H1 (cell line): Measurements from ENCODE around the gene ZNF366. TPM values are rescaled to one million over a fixed set of nuclear protein-coding genes. Genes with fewer than 3 reads are reported as not detected.

ENCODE experiments used
- CTCF ChIA-PET: fragments of 300-600 bp; sonication (Branson Sonifier 250); formaldehyde crosslinking; loops from one replicate; lab custom pipeline; 2021; ENCODE audit not compliant: partially characterized antibody; lab: Charles Lee
- POLR2A ChIA-PET: fragments of 300-600 bp; sonication (Branson Sonifier 250); formaldehyde crosslinking; loops from one replicate; lab custom pipeline; 2021; ENCODE audit warnings: inconsistent platforms; ENCODE audit not compliant: partially characterized antibody; lab: Charles Lee
- DNase-seq, 2 experiments: peaks; one replicate each; pipeline versions ENCODE4 v3.0.0 to v3.0.0-alpha.2; 2010 to 2022; ENCODE audit warnings: low spot score in 2 of 2, low read depth in 1 of 2, mixed read lengths in 1 of 2
- FAIRE-seq: peaks from 2 replicates; lab custom pipeline; 2011; peaks lifted over from hg19 to GRCh38; lab: Jason Lieb, UNC
- H2AFZ ChIP-seq: 2 replicates; pipeline ENCODE4 v1.8.1; 2012; ENCODE audit warnings: low read length, inconsistent platforms
- H2AK5ac ChIP-seq: 2 replicates; pipeline ENCODE4 v1.6.1; 2013; ENCODE audit warnings: low read depth, low read length
- H2BK120ac ChIP-seq: replicated peaks from 2 replicates; pipeline ENCODE3; 2013; ENCODE audit warnings: low read depth, low read length, inconsistent platforms
- H2BK12ac ChIP-seq: 2 replicates; pipeline ENCODE4 v1.6.1; 2013; ENCODE audit warnings: low read depth, low read length
- H2BK15ac ChIP-seq: 2 replicates; pipeline ENCODE4 v1.6.1; 2013; ENCODE audit warnings: low read length
- H2BK20ac ChIP-seq: 2 replicates; pipeline ENCODE4 v1.6.1; 2013; ENCODE audit warnings: low read length
- H2BK5ac ChIP-seq: 2 replicates; pipeline ENCODE4 v1.6.1; 2013; ENCODE audit warnings: low read depth, low read length
- H3K14ac ChIP-seq: 2 replicates; pipeline ENCODE4 v1.6.1; 2013; ENCODE audit warnings: inconsistent platforms; ENCODE audit not compliant: insufficient read length
- H3K18ac ChIP-seq: 2 replicates; pipeline ENCODE4 v1.6.1; 2013; ENCODE audit warnings: low read length; ENCODE audit errors: extremely low read depth
- H3K23ac ChIP-seq: 2 replicates; pipeline ENCODE4 v1.6.1; 2013; ENCODE audit warnings: inconsistent platforms; ENCODE audit not compliant: insufficient read length
- H3K23me2 ChIP-seq: 2 replicates; pipeline ENCODE4 v1.6.1; 2013; ENCODE audit warnings: low read depth, low read length
- H3K27ac ChIP-seq: 2 replicates; pipeline ENCODE4 v1.6.1; 2011; ENCODE audit warnings: low read depth, low read length, inconsistent platforms
- H3K27me3 ChIP-seq, 4 experiments: replicated peaks in 1 of 4; 1 replicate in 1 of 4; 2 replicates in 3 of 4; pipeline versions ENCODE4 v1.6.1 to v1.8.1; 2011 to 2013; ENCODE audit warnings: low read length in 3 of 4, mild to moderate bottlenecking in 3 of 4, inconsistent platforms in 2 of 4, mixed read lengths in 2 of 4, moderate library complexity in 1 of 4; ENCODE audit not compliant: control insufficient read depth in 3 of 4, insufficient read depth in 3 of 4; ENCODE audit errors: extremely low read depth in 1 of 4
- H3K36me3 ChIP-seq, 4 experiments: 2 replicates each; pipeline versions ENCODE4 v1.6.1 to v1.8.1; 2011 to 2013; ENCODE audit warnings: mild to moderate bottlenecking in 4 of 4, low read length in 3 of 4, moderate library complexity in 2 of 4, control low read depth in 1 of 4, inconsistent platforms in 1 of 4; ENCODE audit not compliant: insufficient read depth in 4 of 4, control insufficient read depth in 2 of 4
- H3K4ac ChIP-seq: replicated peaks from 2 replicates; pipeline ENCODE3; 2013; ENCODE audit warnings: low read length, low read depth, mixed read lengths, inconsistent platforms; ENCODE audit not compliant: insufficient read length
- H3K4me1 ChIP-seq, 4 experiments: replicated peaks in 1 of 4; 1 replicate in 1 of 4; 2 replicates in 3 of 4; pipeline versions ENCODE4 v1.6.1 to v1.8.1; 2011 to 2013; ENCODE audit warnings: low read length in 3 of 4, inconsistent platforms in 2 of 4, mixed read lengths in 1 of 4; ENCODE audit not compliant: insufficient read depth in 4 of 4, control insufficient read depth in 3 of 4
- H3K4me2 ChIP-seq, 2 experiments: 2 replicates each; pipeline versions ENCODE4 v1.6.1 to v1.8.1; 2011 to 2013; ENCODE audit warnings: low read depth in 2 of 2, low read length in 2 of 2, control low read depth in 1 of 2, inconsistent platforms in 1 of 2, mild to moderate bottlenecking in 1 of 2; ENCODE audit not compliant: insufficient read depth in 1 of 2
- H3K4me3 ChIP-seq, 4 experiments: fragments of 200-600, 300-600 bp in 1 of 4; sonication (generic), shearing (Covaris generic), sonication (Bioruptor Twin) in 1 of 4; 2 replicates each; pipeline versions ENCODE4 v1.5.1 to v1.8.1; 2011 to 2016; ENCODE audit warnings: low read length in 4 of 4, low read depth in 3 of 4, control low read depth in 2 of 4, inconsistent platforms in 2 of 4, mild to moderate bottlenecking in 2 of 4, mixed read lengths in 1 of 4, moderate library complexity in 1 of 4; ENCODE audit not compliant: insufficient read depth in 2 of 4; ENCODE audit errors: extremely low read depth in 1 of 4
- H3K56ac ChIP-seq: replicated peaks from 2 replicates; pipeline ENCODE3; 2013; ENCODE audit warnings: low read depth, mild to moderate bottlenecking, mixed read lengths, low read length, inconsistent platforms; ENCODE audit not compliant: insufficient read length
- H3K79me1 ChIP-seq: 2 replicates; pipeline ENCODE4 v1.6.1; 2013; ENCODE audit warnings: low read depth, low read length, control low read depth
- H3K79me2 ChIP-seq, 2 experiments: 2 replicates each; pipeline versions ENCODE4 v1.6.1 to v1.8.1; 2012 to 2013; ENCODE audit warnings: low read length in 2 of 2, mild to moderate bottlenecking in 2 of 2, inconsistent platforms in 1 of 2; ENCODE audit not compliant: insufficient read depth in 2 of 2, control insufficient read depth in 1 of 2
- H3K9ac ChIP-seq, 4 experiments: replicated peaks in 1 of 4; 1 replicate in 1 of 4; 2 replicates in 3 of 4; pipeline versions ENCODE4 v1.6.1 to v1.8.1; 2011 to 2013; ENCODE audit warnings: low read depth in 3 of 4, low read length in 3 of 4, control low read depth in 2 of 4, mild to moderate bottlenecking in 2 of 4, moderate library complexity in 2 of 4, inconsistent platforms in 1 of 4; ENCODE audit errors: extremely low read depth in 1 of 4
- H3K9me3 ChIP-seq, 2 experiments: 2 replicates each; pipeline versions ENCODE4 v1.6.1 to v1.8.1; 2012 to 2013; ENCODE audit warnings: mild to moderate bottlenecking in 2 of 2, moderate library complexity in 2 of 2, control low read depth in 1 of 2, inconsistent platforms in 1 of 2, low read depth in 1 of 2, low read length in 1 of 2, mixed read lengths in 1 of 2; ENCODE audit not compliant: insufficient read depth in 2 of 2
- H4K20me1 ChIP-seq, 2 experiments: replicated peaks in 1 of 2; 2 replicates each; pipeline versions ENCODE3 to v1.8.1; 2011 to 2013; ENCODE audit warnings: inconsistent platforms in 2 of 2, low read length in 2 of 2, mild to moderate bottlenecking in 1 of 2; ENCODE audit not compliant: insufficient read depth in 2 of 2, control insufficient read depth in 1 of 2
- H4K5ac ChIP-seq: 2 replicates; pipeline ENCODE4 v1.6.1; 2013; ENCODE audit warnings: low read length, low read depth, mixed read lengths, inconsistent platforms; ENCODE audit not compliant: insufficient read length
- H4K8ac ChIP-seq: 2 replicates; pipeline ENCODE4 v1.8.0; 2013; ENCODE audit warnings: mild to moderate bottlenecking, moderate library complexity, low read length, inconsistent platforms; ENCODE audit not compliant: insufficient read depth; ENCODE audit errors: extremely low read depth
- H4K91ac ChIP-seq: replicated peaks from 2 replicates; pipeline ENCODE3; 2013; ENCODE audit warnings: low read length, mixed read lengths, inconsistent platforms; ENCODE audit not compliant: insufficient read length
- CEBPB ChIP-seq: IDR thresholded peaks from 2 replicates; pipeline ENCODE4 v1.6.1; 2012; ENCODE audit warnings: low read depth, low read length
- CREB1 ChIP-seq: IDR thresholded peaks from 2 replicates; pipeline ENCODE4 v1.6.1; 2012; ENCODE audit warnings: inconsistent platforms
- JUND ChIP-seq: IDR thresholded peaks from 2 replicates; pipeline ENCODE4 v1.6.1; 2011; ENCODE audit warnings: mild to moderate bottlenecking, improper control_type of control experiment, low read length
- MAFK ChIP-seq: IDR thresholded peaks from 2 replicates; pipeline ENCODE4 v1.6.1; 2012; ENCODE audit warnings: low read depth, mild to moderate bottlenecking, improper control_type of control experiment, low read length
- NRF1 ChIP-seq: IDR thresholded peaks from 2 replicates; pipeline ENCODE4 v1.6.1; 2011; ENCODE audit warnings: mild to moderate bottlenecking, low read depth, low read length, improper control_type of control experiment
- POLR2AphosphoS5 ChIP-seq: IDR thresholded peaks from 2 replicates; pipeline ENCODE4 v1.6.1; 2011; ENCODE audit warnings: low read depth, low read length
- RNF2 ChIP-seq: fragments of 200-900, 300-1000 bp; sonication (generic); IDR thresholded peaks from 2 replicates; pipeline ENCODE4 v1.7.1; 2016; ENCODE audit warnings: borderline replicate concordance, low read depth, mild to moderate bottlenecking, antibody characterized with exemption, low read length; ENCODE audit not compliant: poor library complexity, severe bottlenecking; ENCODE audit errors: missing control alignments
- SAP30 ChIP-seq: fragments of 300-600 bp; sonication (generic); IDR thresholded peaks from 2 replicates; pipeline ENCODE4 v1.7.1; 2012; ENCODE audit warnings: low read length, moderate library complexity, mild to moderate bottlenecking, inconsistent platforms; ENCODE audit not compliant: insufficient read depth, insufficient replicate concordance
- TEAD4 ChIP-seq: IDR thresholded peaks from 2 replicates; pipeline ENCODE4 v1.6.1; 2012; ENCODE audit warnings: low read depth, low read length, inconsistent platforms, mixed read lengths
- WGBS, 2 experiments: shearing (Covaris generic) in 1 of 2; methylation state at CpG; one replicate each; pipeline versions ENCODE4 v1.1.6 to v1.1.7; 2013 to 2015; ENCODE audit warnings: low lambda C conversion rate in 2 of 2, mixed read lengths in 2 of 2, inconsistent platforms in 1 of 2, low coverage in 1 of 2, missing lambda C conversion rate in 1 of 2; ENCODE audit not compliant: insufficient replicate concordance in 2 of 2, insufficient coverage in 1 of 2, insufficient read length in 1 of 2; ENCODE audit errors: extremely low coverage in 1 of 2, missing lambda C conversion rate in 1 of 2; 5-methylcytosine and 5-hydroxymethylcytosine counted together
- polyA plus RNA-seq, 7 experiments: library from polyadenylated mRNA; depleted of rRNA in 3 of 7; stranded (reverse) in 5 of 7; unstranded in 2 of 7; fragments of >200 nt in 5 of 7; fragments of 200-250 nt in 2 of 7; gene quantifications; 1 replicate in 5 of 7; 2 replicates in 1 of 7; 4 replicates in 1 of 7; pipeline versions ENCODE4 v1.2.1 to v1.2.3, GENCODE V29; 2011 to 2013; ENCODE audit warnings: missing spikeins in 2 of 7, mixed read lengths in 2 of 7
- total RNA-seq: library from RNA; stranded (reverse); fragmentation: NEBNext Ultra II Directional; extraction: Animal tissue kit (Norgen Biotek cat#: 25700); gene quantifications from 2 replicates; pipeline ENCODE4 v1.2.1, GENCODE V29; 2021

Gene ZNF366
- total and polyA plus RNA-seq, 2 of the 8 experiments (the other 6 are each of a cell fraction or from before 2014, with no cell fraction given) = not detected

DNA sequence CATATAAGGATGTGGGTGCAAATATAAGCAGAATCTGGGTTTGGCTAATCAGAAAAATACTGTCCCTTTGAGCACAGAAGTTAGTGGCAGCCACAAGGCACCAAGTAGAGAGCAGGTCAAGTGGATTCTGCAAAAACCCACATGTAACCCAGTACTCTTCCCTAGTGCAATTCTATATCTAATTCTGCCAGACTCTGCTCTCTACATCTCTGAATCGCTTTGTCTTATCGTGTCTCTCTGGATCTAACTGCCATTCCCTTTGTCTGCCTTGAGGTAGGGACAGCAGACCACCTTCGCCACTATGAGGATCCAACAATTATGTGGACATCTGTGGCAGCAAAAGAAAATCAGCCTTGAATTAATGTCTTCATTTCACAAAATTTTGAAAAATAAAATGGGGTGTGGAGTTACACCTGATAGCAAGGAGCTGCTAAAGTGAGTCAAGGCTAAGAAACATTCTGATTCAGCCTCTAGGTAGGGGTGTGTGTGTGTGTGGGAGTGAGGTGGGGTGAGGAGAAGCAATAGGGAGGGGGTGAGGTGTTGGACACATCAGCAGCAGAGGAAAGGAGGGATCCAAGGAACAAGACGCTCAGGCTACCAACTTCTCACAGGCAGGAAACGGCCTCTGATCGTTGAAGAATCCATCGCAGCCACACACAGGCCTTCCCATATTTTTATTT, 33.7 kb upstream of the ZNF366 start:
- no peak for FAIRE-seq
- no peaks in the 10 kb centered on the region for H3K79me2 ChIP-seq

More for the DNA sequence above, 33.7 kb upstream of the ZNF366 start:
- no peak overlapping the region for H4K5ac ChIP-seq
- H2BK15ac ChIP-seq = no peak overlapping the region
- H3K56ac ChIP-seq = no peak overlapping the region
- no peaks in the 10 kb centered on the region for H3K36me3 ChIP-seq
- no peak for TF ChIP-seq JUND
- TF ChIP-seq CEBPB = no peak
- no peak for TF ChIP-seq RNF2
- TF ChIP-seq NRF1 = no peak
- TF ChIP-seq CREB1 = no peak
- no peak for TF ChIP-seq POLR2AphosphoS5
- TF ChIP-seq TEAD4 = no peak
- no peak for TF ChIP-seq MAFK
- no peak for TF ChIP-seq SAP30
- no peak overlapping the region for H2AK5ac ChIP-seq
- H3K4me1 ChIP-seq = 0 out of 7 replicates have a peak, but pooled peaks cover 0 to 2% (median 0%) of the 10 kb centered on the region in 4 experiments
- H4K91ac ChIP-seq = no peak overlapping the region
- H3K4me2 ChIP-seq = no peak overlapping the region
- peak overlapping the region; percentile 7 for H2AFZ ChIP-seq
- ChIA-PET POLR2A (no interaction called here), CTCF (interaction anchor here (0.6 to 1.4 kb wide), 7 partner anchors 10 to 141 kb away, joined by 3 to 6 read pairs (median 4); no protein-coding TSS in a partner anchor)
- no peaks in the 10 kb centered on the region for H3K9me3 ChIP-seq
- no peak for DNase-seq
- no peak overlapping the region for H2BK20ac ChIP-seq
- H3K27me3 ChIP-seq = no peaks in the 10 kb centered on the region
- peak overlapping the region; percentile 55; the same call in 1 of the 2 replicates for H2BK12ac ChIP-seq
- H3K23me2 ChIP-seq = no peaks in the 10 kb centered on the region
- H4K8ac ChIP-seq = no peak overlapping the region
- no peak overlapping the region for H3K9ac ChIP-seq
- H3K27ac ChIP-seq = no peak overlapping the region
- 83% methylated on average over 7 of the region's 7 CpGs; no CpG with 5 or more reads in 1 of the 2 experiments for WGBS, 2 experiments
- H3K4ac ChIP-seq = no peak overlapping the region
- no peak overlapping the region for H2BK5ac ChIP-seq
- no peak overlapping the region for H2BK120ac ChIP-seq
- no peaks in the 10 kb centered on the region for H3K79me1 ChIP-seq
- no peak overlapping the region for H3K14ac ChIP-seq
- no peak overlapping the region for H3K18ac ChIP-seq
- no peak overlapping the region for H3K4me3 ChIP-seq
- no peak overlapping the region for H3K23ac ChIP-seq
- H4K20me1 ChIP-seq = no peaks in the 10 kb centered on the region
